Activated naive CD8-positive, alpha-beta T cell treated with anti-CD3 and anti-CD28 coated beads for 36 hours (primary cell): ENCODE results near the gene KIF20B. TPM values are rescaled to one million over a fixed set of nuclear protein-coding genes. Genes with fewer than 3 reads are reported as not detected.
A peak's percentile ranks its signal among the peaks of the same experiment; 100 is the strongest.
"Not testable (repeated sequence)": the region's sequence is repeated elsewhere in the genome, so short reads cannot be mapped to it uniquely, and the experiment has no call there.

Experiments
- DNase-seq: peaks from one replicate; pipeline ENCODE4 v3.0.0; 2021
- H3K27ac Mint-ChIP-seq: one replicate; pipeline ENCODE4 v1.8.0; 2022; ENCODE audit warnings: mild to moderate bottlenecking, moderate library complexity, mixed read lengths
- H3K27me3 Mint-ChIP-seq: one replicate; pipeline ENCODE4 v1.8.0; 2022; ENCODE audit warnings: mild to moderate bottlenecking, mixed read lengths
- H3K36me3 Mint-ChIP-seq: one replicate; pipeline ENCODE4 v1.8.0; 2021; ENCODE audit warnings: mild to moderate bottlenecking, mixed read lengths
- H3K4me1 Mint-ChIP-seq: one replicate; pipeline ENCODE4 v1.8.0; 2021; ENCODE audit warnings: mixed read lengths
- H3K4me3 Mint-ChIP-seq: one replicate; pipeline ENCODE4 v1.8.0; 2022; ENCODE audit warnings: mild to moderate bottlenecking, moderate library complexity, mixed read lengths
- H3K9me3 Mint-ChIP-seq: one replicate; pipeline ENCODE4 v1.8.0; 2022; ENCODE audit warnings: mixed read lengths
- total RNA-seq, 2 experiments: library from RNA; stranded (reverse); gene quantifications; one replicate each; pipeline ENCODE4 v1.2.3, GENCODE V29; 2021

Gene KIF20B
- total RNA-seq, 2 experiments from 2014 or later: 61.7 to 63.2 TPM

GRCh38 chr10:89789188-89789877 lies 87.9 kb downstream of the KIF20B start:
- Mint-ChIP-seq H3K27me3 (peaks cover 13% of the 10 kb centered on the region), H3K27ac (no peak overlapping the region), H3K36me3 (no peaks in the 10 kb centered on the region), H3K4me3 (no peak overlapping the region), H3K4me1 (no peaks in the 10 kb centered on the region), H3K9me3 (no peaks in the 10 kb centered on the region)
- DNase-seq: no peak

DNA sequence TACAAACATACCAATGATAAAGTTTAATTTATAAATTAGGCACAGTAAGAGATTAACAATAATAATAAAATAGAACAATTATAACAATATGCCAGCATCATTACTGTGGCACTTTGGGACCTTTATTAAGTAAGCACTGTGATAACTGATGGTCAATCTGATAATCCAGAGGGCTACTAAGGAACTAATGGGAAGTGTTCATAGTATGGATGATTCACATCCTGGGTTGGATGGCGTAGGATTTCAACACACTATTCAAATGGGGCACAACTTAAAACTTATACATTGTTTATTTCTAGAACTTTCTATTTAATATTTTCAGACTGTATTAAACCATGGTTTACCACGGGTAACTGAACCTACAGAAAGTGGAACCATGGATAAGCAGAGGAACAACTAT lies 90.8 kb downstream of the KIF20B start:
- Mint-ChIP-seq H3K36me3 (no peaks in the 10 kb centered on the region), H3K4me3 (no peak overlapping the region), H3K27ac (no peak overlapping the region), H3K27me3 (peaks cover 15% of the 10 kb centered on the region), H3K9me3 (no peaks in the 10 kb centered on the region), H3K4me1 (no peaks in the 10 kb centered on the region)
- DNase-seq: no peak

DNA sequence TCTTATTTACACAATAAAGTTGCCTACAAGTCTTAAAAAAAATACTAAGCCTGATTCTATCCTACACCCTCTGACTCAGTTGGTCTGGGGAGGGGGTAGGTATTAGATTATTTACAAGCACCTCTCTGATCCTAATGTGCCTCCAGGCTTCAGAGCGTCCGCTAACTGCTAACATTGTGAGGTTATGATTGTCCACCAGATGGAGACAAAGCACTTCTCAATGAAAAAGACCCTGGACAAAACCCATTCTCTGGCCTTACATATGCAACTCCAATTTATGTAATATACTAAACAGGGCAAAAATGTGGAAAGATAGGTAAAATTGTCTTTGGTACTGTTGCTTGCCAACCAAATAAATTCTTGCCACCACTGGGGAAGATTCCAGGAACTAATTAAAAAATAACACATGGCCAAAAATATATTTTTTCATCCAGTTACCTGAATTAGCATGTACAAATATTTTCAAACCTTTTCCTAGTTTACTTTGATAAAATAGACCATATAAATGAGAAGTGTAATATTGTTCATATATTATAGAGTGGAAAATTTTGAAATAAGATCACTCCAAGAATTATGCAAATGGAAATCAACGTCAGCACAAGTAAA lies 92.4 kb downstream of the KIF20B start:
- DNase-seq: no peak
- Mint-ChIP-seq H3K27ac (no peak overlapping the region), H3K27me3 (peaks cover 15% of the 10 kb centered on the region), H3K4me3 (no peak overlapping the region), H3K9me3 (no peaks in the 10 kb centered on the region), H3K36me3 (no peaks in the 10 kb centered on the region), H3K4me1 (peaks cover 9% of the 10 kb centered on the region)

- Mint-ChIP-seq H3K27me3 (peaks cover 22% of the 10 kb centered on the region), H3K4me1 (peaks cover 9% of the 10 kb centered on the region), H3K9me3 (no peaks in the 10 kb centered on the region), H3K4me3 (no peak overlapping the region), H3K27ac (no peak overlapping the region), H3K36me3 (no peaks in the 10 kb centered on the region)
- DNase-seq: no peak
These were observed 94.5 kb downstream of the KIF20B start for GRCh38 chr10:89795840-89796239.

DNA sequence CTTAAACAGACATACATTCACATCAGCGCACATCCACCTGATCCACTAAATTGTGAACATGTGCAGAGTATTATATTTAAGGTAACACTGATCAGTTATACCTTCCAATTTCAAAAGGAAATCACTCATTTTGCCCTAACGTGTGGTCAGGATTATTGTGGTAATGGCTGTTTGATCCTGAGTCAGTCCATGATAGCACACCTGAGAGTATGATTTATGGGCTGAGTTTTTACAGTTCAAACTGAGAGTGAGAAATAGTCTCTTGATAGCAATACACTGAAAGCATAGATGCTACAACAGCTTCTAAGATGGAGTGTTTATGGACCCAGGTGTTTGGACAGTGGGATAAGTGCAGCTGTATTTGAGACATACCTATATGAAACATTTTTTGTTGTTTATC lies 96.7 kb downstream of the KIF20B start:
- DNase-seq: no peak
- peaks cover 31% of the 10 kb centered on the region for H3K27me3 Mint-ChIP-seq
- H3K36me3 Mint-ChIP-seq: no peaks in the 10 kb centered on the region
- peaks cover 9% of the 10 kb centered on the region for H3K4me1 Mint-ChIP-seq
- no peaks in the 10 kb centered on the region for H3K9me3 Mint-ChIP-seq
- H3K27ac Mint-ChIP-seq: no peak overlapping the region
- no peak overlapping the region for H3K4me3 Mint-ChIP-seq

DNA sequence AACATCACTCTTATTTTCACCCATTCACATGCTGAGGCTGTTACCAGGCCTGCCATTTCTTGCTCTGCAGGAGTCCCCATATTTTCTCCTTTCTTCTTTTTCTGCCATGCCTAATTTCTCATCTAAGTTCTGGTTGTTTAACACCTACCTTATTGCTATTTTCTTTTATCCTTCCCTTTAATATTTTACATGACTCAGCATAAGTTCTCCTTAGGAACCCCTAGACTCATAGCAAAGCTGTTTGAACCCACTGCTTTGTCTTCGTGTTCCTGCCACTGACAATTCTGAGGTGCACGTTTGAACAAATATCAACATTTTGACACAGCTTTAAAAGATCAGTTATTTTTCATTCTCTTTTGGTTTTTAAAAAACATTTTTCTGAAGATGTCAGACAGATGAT lies 98.2 kb downstream of the KIF20B start:
- H3K36me3 Mint-ChIP-seq: no peaks in the 10 kb centered on the region
- H3K4me3 Mint-ChIP-seq: no peak overlapping the region
- no peaks in the 10 kb centered on the region for H3K9me3 Mint-ChIP-seq
- H3K27me3 Mint-ChIP-seq: peaks cover 31% of the 10 kb centered on the region
- H3K27ac Mint-ChIP-seq: no peak overlapping the region
- peaks cover 19% of the 10 kb centered on the region for H3K4me1 Mint-ChIP-seq
- no peak for DNase-seq

DNA sequence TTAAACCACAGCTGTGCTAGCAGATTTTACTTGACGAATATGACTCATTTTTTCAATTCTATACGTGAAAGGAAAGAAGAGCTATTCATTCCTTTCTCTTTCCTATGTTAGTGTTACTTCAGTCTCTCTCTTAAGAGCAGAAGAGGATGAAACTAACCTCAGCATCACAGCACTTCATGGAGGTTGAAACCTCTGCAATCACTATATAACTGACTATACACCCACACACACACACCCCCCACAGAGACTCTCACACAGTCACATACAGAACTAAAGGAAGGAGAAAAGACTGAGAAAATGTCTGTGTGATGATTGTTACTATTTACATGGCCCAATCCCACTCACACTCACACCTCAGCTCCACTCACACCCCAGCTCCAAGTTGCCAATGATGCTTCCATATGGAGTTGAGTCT lies 104.2 kb downstream of the KIF20B start:
- H3K27ac Mint-ChIP-seq: peak overlapping the region; percentile 76
- no peaks in the 10 kb centered on the region for H3K36me3 Mint-ChIP-seq
- peaks cover 32% of the 10 kb centered on the region for H3K4me1 Mint-ChIP-seq
- peak overlapping the region; percentile 2 for H3K4me3 Mint-ChIP-seq
- no peaks in the 10 kb centered on the region for H3K9me3 Mint-ChIP-seq
- peaks cover 38% of the 10 kb centered on the region for H3K27me3 Mint-ChIP-seq
- DNase-seq: peak; percentile 64

DNA sequence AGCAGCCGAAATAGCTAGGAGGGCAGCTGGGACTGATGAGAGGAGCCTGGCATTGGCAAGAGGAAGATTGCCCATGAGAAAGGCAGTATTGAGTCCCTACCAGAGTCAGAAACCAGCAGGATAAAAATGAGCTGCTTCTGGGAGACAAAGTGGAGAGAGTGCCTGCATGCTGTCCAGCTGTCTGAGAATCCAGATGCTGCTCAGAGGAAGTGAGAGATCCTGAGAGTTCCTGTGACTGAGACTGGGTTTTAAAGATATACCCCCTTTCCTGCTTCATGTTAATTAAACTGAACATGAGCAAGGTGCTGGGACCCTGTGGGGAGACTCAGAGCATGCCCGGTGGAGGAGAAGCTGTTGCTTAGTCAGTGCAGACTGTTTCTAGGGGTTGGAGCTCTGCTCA lies 107.5 kb downstream of the KIF20B start:
- Mint-ChIP-seq H3K27me3 (peaks cover 19% of the 10 kb centered on the region), H3K4me1 (peaks cover 26% of the 10 kb centered on the region), H3K4me3 (no peak overlapping the region), H3K9me3 (no peaks in the 10 kb centered on the region), H3K27ac (no peak overlapping the region), H3K36me3 (no peaks in the 10 kb centered on the region)
- DNase-seq: no peak

GRCh38 chr10:89809766-89810165 lies 108.4 kb downstream of the KIF20B start:
- Mint-ChIP-seq H3K4me1 (peaks cover 21% of the 10 kb centered on the region), H3K4me3 (no peak overlapping the region), H3K27me3 (peaks cover 18% of the 10 kb centered on the region), H3K9me3 (no peaks in the 10 kb centered on the region), H3K36me3 (no peaks in the 10 kb centered on the region), H3K27ac (no peak overlapping the region)
- no peak for DNase-seq

DNA sequence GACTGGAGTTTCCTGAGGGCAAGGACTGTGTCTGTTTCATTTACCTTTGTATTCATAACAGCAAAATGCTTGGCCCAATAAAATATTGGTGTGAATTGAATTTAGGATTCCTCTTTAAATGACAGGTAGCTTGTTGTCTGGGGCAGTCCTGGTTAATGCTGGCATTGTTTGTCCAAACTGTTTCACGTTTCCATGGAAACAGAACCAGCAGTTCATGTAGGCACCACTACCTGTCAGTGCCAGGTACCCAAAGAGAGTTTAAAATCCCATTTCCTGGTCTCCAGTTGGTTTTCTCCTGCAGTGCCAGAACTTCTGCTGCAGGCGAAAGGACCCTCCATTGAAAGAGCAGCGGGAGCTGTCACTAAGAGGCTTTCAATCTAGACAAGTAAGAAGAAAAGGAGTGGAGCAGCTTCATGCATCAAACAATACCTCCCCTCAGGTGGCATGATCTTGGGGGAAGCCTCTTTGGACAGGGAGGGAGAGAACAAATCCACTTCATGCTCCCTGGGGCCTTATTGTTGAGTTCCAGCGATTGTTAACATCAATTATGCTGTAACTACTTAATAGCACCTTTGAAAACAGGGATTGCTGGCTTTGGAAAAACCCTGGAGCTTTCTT lies 109.6 kb downstream of the KIF20B start:
- H3K4me3 Mint-ChIP-seq: no peak overlapping the region

GRCh38 chr10:89813546-89813945 lies 112.2 kb downstream of the KIF20B start:
- H3K4me1 Mint-ChIP-seq: peaks cover 3% of the 10 kb centered on the region

More for the DNA sequence above, 109.6 kb downstream of the KIF20B start:
- H3K9me3 Mint-ChIP-seq: no peaks in the 10 kb centered on the region
- H3K27ac Mint-ChIP-seq: no peak overlapping the region
- peaks cover 24% of the 10 kb centered on the region for H3K27me3 Mint-ChIP-seq
- peaks cover 12% of the 10 kb centered on the region for H3K4me1 Mint-ChIP-seq
- no peak for DNase-seq
- no peaks in the 10 kb centered on the region for H3K36me3 Mint-ChIP-seq

DNA sequence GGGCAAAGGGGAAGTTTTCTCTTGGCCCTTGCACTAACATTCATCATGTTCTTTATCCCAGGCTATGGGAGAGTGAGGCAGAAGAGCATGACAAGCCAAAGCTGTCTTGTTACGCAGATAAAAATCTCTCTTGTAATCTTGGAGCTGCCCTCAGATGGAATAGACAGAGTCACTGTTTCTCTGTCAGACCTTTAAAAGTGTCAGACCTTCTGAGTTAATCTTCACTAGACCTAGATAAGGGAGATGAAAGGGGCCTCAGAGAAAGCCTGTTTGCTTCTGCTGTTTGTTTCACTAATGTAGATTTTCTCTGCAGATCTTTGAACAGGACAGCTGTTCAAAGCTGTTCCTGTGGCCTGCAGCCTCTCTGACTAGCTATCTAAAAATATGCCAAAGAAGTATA lies 112.9 kb downstream of the KIF20B start:
- Mint-ChIP-seq H3K36me3 (peaks cover 2% of the 10 kb centered on the region), H3K27ac (no peak overlapping the region), H3K4me3 (no peak overlapping the region), H3K9me3 (peaks cover 1% of the 10 kb centered on the region), H3K4me1 (peaks cover under 1% of the 10 kb centered on the region), H3K27me3 (peaks cover 20% of the 10 kb centered on the region)
- DNase-seq: no peak

More at GRCh38 chr10:89813546-89813945, 112.2 kb downstream of the KIF20B start:
- Mint-ChIP-seq H3K9me3 (no peaks in the 10 kb centered on the region), H3K36me3 (no peaks in the 10 kb centered on the region), H3K4me3 (no peak overlapping the region), H3K27me3 (peaks cover 24% of the 10 kb centered on the region), H3K27ac (no peak overlapping the region)
- no peak for DNase-seq

DNA sequence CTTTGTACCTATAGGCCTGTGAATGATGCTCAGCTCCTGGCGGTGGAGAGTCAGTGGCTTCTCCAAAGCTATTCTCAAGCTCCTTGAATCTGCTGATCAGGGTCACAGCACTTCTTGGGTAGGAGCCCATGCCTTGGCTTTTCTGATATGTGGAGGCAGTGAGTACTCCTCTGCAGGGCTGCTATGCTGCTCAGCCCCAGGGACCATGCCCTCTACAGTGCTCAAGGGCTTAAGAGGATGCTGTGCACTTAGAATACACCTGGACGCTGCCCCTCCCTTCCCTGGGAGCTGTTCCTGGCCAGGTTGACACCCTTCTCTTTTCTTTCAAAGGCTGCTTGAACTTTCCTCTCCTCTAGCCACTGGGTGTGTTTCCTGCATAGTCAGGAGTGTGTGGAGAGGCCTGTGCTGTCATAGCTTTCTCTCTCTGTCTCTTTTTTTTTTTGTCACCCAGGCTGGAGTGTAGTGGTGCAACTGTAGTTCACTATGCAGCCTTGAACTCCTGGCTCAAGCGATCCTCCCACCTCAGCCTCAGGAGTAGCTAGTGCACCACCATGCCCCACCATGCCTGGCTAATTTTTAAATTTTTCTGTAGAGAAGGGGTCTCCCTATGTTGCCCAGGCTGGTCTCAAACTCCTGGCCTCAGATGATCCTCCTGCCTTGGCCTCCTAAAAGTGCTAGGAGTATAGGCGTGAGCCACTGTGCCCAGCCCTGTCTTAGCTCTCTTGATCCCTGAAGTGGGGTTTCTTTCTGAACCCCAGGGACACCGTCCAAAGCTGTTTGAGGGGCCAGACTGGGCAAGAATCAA lies 113.9 kb downstream of the KIF20B start:
- Mint-ChIP-seq H3K27me3 (peaks cover 16% of the 10 kb centered on the region), H3K9me3 (peaks cover 3% of the 10 kb centered on the region), H3K4me3 (no peak overlapping the region), H3K4me1 (no peaks in the 10 kb centered on the region), H3K27ac (no peak overlapping the region), H3K36me3 (peaks cover 3% of the 10 kb centered on the region)
- no peak for DNase-seq

DNA sequence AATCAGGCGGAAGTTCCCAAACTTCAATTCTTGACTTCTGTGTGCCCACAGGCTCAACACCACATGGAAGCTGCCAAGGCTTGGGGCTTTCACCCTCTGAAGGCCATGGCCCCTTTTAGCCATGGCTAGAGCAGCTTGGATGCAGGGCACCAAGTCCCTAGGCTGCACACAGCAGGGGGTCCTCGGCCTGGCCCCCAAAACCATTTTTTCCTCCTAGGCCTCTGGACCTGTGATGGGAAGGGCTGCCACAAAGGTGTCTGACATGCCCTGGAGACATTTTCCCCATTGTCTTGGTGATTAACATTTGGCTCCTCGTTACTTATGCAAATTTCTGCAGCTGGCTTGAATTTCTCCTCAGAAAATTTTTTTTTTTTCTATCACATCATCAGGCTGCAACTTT lies 117.6 kb downstream of the KIF20B start:
- peaks cover 12% of the 10 kb centered on the region for H3K27me3 Mint-ChIP-seq
- not testable (repeated sequence) for H3K27ac Mint-ChIP-seq, H3K4me1 Mint-ChIP-seq, DNase-seq, H3K36me3 Mint-ChIP-seq, H3K4me3 Mint-ChIP-seq, H3K9me3 Mint-ChIP-seq
